ENCODE data around the gene SLC12A2.

DNA sequence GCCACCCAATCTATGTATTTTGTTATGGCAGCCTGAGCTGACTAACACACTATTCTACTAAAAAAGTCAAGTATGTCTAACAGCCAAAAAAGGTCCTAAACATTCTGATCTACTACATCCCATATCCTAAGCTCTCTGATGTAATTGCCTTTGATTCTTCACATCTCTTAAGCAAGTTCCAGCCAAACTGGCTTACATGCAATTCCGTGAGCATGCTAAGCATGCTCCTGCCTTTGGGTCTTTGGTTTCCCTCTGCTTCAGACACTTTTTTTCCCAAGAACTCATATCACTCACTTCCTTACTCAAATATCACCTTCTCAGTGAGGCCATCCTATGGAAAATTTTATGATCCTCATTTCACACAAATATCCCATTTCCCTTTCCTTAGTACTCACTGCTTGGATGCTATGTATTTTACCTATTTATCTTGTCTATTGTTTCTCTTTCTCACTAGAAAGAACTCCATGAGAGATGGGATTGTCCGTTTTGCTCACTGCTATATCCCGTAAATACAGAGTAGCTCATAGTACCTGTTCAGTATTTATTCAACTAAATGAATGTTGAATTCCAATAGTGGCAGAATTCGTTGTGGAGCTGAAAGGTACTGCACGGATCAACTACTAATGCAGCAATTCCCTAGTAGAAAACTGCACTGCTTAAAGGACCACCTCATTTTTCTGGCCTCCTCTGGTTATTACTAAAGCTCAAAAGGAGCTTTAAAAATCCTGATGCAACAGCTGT, 2.3 kb upstream of the SLC12A2 start:
- TF ChIP-seq, protein P1, sequence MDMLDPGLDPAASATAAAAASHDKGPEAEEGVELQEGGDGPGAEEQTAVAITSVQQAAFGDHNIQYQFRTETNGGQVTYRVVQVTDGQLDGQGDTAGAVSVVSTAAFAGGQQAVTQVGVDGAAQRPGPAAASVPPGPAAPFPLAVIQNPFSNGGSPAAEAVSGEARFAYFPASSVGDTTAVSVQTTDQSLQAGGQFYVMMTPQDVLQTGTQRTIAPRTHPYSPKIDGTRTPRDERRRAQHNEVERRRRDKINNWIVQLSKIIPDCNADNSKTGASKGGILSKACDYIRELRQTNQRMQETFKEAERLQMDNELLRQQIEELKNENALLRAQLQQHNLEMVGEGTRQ (IDR thresholded peaks at IDR 0.05; ENCODE audit: low read depth, low read length), result no peak
- TF ChIP-seq POLR2A (IDR thresholded peaks at IDR 0.05; ENCODE audit: low read depth, low read length) (no peak), RAD21 (IDR thresholded peaks at IDR 0.05; ENCODE audit: low read length) (no peak), CHD1 (IDR thresholded peaks at IDR 0.05; ENCODE audit: low read depth, low read length) (no peak), CEBPB (IDR thresholded peaks at IDR 0.05; ENCODE audit: low read depth, low read length) (no peak), SMC3 (IDR thresholded peaks at IDR 0.05; ENCODE audit: low read depth, low read length) (no peak), RCOR1 (IDR thresholded peaks at IDR 0.05; ENCODE audit: insufficient replicate concordance, low read length) (no peak), RFX5 (IDR thresholded peaks at IDR 0.05; ENCODE audit: low read depth, low read length) (no peak), NFE2L2 (IDR thresholded peaks at IDR 0.05; ENCODE audit: low read depth, low read length) (no peak), FOS (IDR thresholded peaks at IDR 0.05; ENCODE audit: low read depth, low read length) (no peak), MXI1 (IDR thresholded peaks at IDR 0.05; ENCODE audit: borderline replicate concordance, low read depth, low read length) (no peak), MAFK (IDR thresholded peaks at IDR 0.05; ENCODE audit: low read depth, low read length) (no peak)
- TF ChIP-seq, protein P2, sequence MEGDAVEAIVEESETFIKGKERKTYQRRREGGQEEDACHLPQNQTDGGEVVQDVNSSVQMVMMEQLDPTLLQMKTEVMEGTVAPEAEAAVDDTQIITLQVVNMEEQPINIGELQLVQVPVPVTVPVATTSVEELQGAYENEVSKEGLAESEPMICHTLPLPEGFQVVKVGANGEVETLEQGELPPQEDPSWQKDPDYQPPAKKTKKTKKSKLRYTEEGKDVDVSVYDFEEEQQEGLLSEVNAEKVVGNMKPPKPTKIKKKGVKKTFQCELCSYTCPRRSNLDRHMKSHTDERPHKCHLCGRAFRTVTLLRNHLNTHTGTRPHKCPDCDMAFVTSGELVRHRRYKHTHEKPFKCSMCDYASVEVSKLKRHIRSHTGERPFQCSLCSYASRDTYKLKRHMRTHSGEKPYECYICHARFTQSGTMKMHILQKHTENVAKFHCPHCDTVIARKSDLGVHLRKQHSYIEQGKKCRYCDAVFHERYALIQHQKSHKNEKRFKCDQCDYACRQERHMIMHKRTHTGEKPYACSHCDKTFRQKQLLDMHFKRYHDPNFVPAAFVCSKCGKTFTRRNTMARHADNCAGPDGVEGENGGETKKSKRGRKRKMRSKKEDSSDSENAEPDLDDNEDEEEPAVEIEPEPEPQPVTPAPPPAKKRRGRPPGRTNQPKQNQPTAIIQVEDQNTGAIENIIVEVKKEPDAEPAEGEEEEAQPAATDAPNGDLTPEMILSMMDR (conservative IDR thresholded peaks at IDR 0.05; ENCODE audit: low read depth, low read length), result peak; percentile 16; the same call in 1 of the 2 replicates
- TF ChIP-seq, protein P3, sequence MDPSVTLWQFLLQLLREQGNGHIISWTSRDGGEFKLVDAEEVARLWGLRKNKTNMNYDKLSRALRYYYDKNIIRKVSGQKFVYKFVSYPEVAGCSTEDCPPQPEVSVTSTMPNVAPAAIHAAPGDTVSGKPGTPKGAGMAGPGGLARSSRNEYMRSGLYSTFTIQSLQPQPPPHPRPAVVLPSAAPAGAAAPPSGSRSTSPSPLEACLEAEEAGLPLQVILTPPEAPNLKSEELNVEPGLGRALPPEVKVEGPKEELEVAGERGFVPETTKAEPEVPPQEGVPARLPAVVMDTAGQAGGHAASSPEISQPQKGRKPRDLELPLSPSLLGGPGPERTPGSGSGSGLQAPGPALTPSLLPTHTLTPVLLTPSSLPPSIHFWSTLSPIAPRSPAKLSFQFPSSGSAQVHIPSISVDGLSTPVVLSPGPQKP (IDR thresholded peaks at IDR 0.05; ENCODE audit: borderline replicate concordance, low read depth, low read length), result no peak

Data from IMR-90 (cell line).